ENCODE results near the gene CNTNAP5. TPM values are rescaled to one million over a fixed set of nuclear protein-coding genes. Genes with fewer than 3 reads are reported as not detected.

Gene CNTNAP5
- total and polyA plus RNA-seq, 9 of the 15 experiments (the other 6 are each of a cell fraction or from before 2014, with no cell fraction given), result not detected

- no peak for TF ChIP-seq SFPQ (IDR thresholded peaks at IDR 0.05; ENCODE audit: low read depth, low read length)
- TF ChIP-seq TAF1 (IDR thresholded peaks at IDR 0.05; ENCODE audit: control insufficient read depth, extremely low read depth, insufficient read depth, low read length, severe bottlenecking), result no peak
Observed at GRCh38 chr2:124478761-124479160, 453.7 kb downstream of the CNTNAP5 start (continued).

- Histone ChIP-seq H3K4me1 (replicated peaks in 1 of 2; ENCODE audit: control insufficient read depth in 2 of 2, insufficient read depth in 2 of 2, low read length in 2 of 2) (no peaks in the 10 kb centered on the region), H3K9me3 (replicated peaks; ENCODE audit: control insufficient read depth, insufficient read depth, low read depth, low read length) (no peaks in the 10 kb centered on the region), H2AFZ (ENCODE audit: low read depth, low read length) (no peak overlapping the region), H3K4me3 (no peak overlapping the region), H3K9me1 (ENCODE audit: control insufficient read depth, insufficient read depth, low read length) (no peaks in the 10 kb centered on the region), H4K20me1 (replicated peaks; ENCODE audit: control insufficient read depth, insufficient read depth, low read length) (no peaks in the 10 kb centered on the region), H3K36me3 (ENCODE audit: control insufficient read depth, insufficient read depth, low read length) (no peaks in the 10 kb centered on the region), H3K27ac (ENCODE audit: extremely low read depth, low read depth, low read length) (no peak overlapping the region), H3K4me2 (ENCODE audit: insufficient read depth, low read length) (no peak overlapping the region), H3K27me3 (ENCODE audit: control insufficient read depth in 2 of 2, insufficient read depth in 2 of 2, low read length in 2 of 2) (no peaks in the 10 kb centered on the region), H3K9ac (ENCODE audit: insufficient read depth in 1 of 2, low read depth in 2 of 2, low read length in 2 of 2) (no peak overlapping the region), H3K79me2 (ENCODE audit: control insufficient read depth, insufficient read depth, low read length) (no peaks in the 10 kb centered on the region)
- ChIA-PET POLR2A (no interaction called here), CTCF (ENCODE audit: low intra/inter-chr PET ratio) (no interaction called here)
- TF ChIP-seq NFATC3 (IDR thresholded peaks at IDR 0.05) (no peak), CC2D1A (IDR thresholded peaks at IDR 0.05) (no peak), RAD21 (CRISPR knock-in tag; conservative IDR thresholded peaks at IDR 0.05 in 1 of 2, IDR thresholded peaks at IDR 0.05 in 1 of 2) (no peak), HNRNPL (IDR thresholded peaks at IDR 0.05; ENCODE audit: low read depth, low read length) (no peak), NR2C1 (IDR thresholded peaks at IDR 0.05) (no peak), NR2C1 (tag; IDR thresholded peaks at IDR 0.05) (no peak), ZNF696 (CRISPR knock-in tag; conservative IDR thresholded peaks at IDR 0.05) (no peak), FOXP1 (CRISPR knock-in tag; IDR thresholded peaks at IDR 0.05) (no peak), TCF3 (CRISPR knock-in tag; IDR thresholded peaks at IDR 0.05) (no peak), MEF2D (tag; conservative IDR thresholded peaks at IDR 0.05; ENCODE audit: low read depth) (no peak), ZBTB8A (IDR thresholded peaks at IDR 0.05; ENCODE audit: partially characterized antibody) (no peak), TEAD1 (CRISPR knock-in tag; IDR thresholded peaks at IDR 0.05) (no peak)
- no peak for FAIRE-seq
- in situ Hi-C loops (cut with MboI) (no loop called here), intact Hi-C loops (cut with micrococcal nuclease) (no loop called here)
- WGBS (ENCODE audit: insufficient coverage, low coverage, missing lambda C conversion rate), result 4% methylated on average over 3 of the region's 4 CpGs
- DNase-seq (ENCODE audit: extremely low read depth in 1 of 4, low spot score in 3 of 4), result no peak
- no TSS peak for BruUV-seq (replicated peaks)
- no peak for ATAC-seq
Observed at GRCh38 chr2:124480958-124481357, 455.9 kb downstream of the CNTNAP5 start.

Data from K562 (cell line).